Measurements from ENCODE around the gene FARP2.
"Not testable (repeated sequence)": the region's sequence is repeated elsewhere in the genome, so short reads cannot be mapped to it uniquely, and the experiment has no call there.

The FARP2 gene

GRCh38 chr2:241399941-241400922 is 44.1 kb downstream of the FARP2 start:
- Histone ChIP-seq H3K4me1 (ENCODE audit: low read depth, poor library complexity, severe bottlenecking) (no peaks in the 10 kb centered on the region), H3K4me3 (IDR thresholded peaks at IDR 0.05; ENCODE audit: insufficient read depth, low read depth, low read length) (no peak overlapping the region), H2AFZ (ENCODE audit: low read depth) (no peak overlapping the region), H4K20me1 (ENCODE audit: insufficient read depth) (no peaks in the 10 kb centered on the region), H3K79me2 (ENCODE audit: insufficient read depth, low read depth) (0 out of 2 replicates have a peak, but pooled peaks cover 4% of the 10 kb centered on the region), H3K27ac (no peak overlapping the region), H3K9ac (no peak overlapping the region), H3K4me2 (no peak overlapping the region), H3K36me3 (ENCODE audit: insufficient read depth) (no peaks in the 10 kb centered on the region), H3K27me3 (ENCODE audit: insufficient read depth, low read depth) (no peaks in the 10 kb centered on the region)
- TF ChIP-seq, protein P1, sequence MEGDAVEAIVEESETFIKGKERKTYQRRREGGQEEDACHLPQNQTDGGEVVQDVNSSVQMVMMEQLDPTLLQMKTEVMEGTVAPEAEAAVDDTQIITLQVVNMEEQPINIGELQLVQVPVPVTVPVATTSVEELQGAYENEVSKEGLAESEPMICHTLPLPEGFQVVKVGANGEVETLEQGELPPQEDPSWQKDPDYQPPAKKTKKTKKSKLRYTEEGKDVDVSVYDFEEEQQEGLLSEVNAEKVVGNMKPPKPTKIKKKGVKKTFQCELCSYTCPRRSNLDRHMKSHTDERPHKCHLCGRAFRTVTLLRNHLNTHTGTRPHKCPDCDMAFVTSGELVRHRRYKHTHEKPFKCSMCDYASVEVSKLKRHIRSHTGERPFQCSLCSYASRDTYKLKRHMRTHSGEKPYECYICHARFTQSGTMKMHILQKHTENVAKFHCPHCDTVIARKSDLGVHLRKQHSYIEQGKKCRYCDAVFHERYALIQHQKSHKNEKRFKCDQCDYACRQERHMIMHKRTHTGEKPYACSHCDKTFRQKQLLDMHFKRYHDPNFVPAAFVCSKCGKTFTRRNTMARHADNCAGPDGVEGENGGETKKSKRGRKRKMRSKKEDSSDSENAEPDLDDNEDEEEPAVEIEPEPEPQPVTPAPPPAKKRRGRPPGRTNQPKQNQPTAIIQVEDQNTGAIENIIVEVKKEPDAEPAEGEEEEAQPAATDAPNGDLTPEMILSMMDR (conservative IDR thresholded peaks at IDR 0.05; ENCODE audit: low read depth, low read length): no peak

DNA sequence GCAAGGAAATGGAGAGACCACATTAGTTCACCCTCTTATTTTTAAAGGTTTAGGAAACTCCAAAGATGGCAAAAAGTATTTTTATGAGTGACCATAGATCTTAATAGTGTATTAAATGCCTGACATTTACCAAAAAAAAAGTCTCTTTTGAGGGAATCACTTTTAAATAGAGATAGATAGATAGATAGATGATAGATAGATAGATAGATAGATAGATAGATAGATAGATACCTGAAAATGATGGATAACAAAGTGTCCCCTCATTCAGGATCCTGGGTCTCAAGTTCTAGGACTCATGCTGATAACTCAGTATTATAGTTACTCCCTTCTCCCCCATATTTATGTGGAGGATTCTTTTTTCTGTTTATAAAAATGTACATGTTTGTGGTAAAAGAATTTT is 52.8 kb downstream of the FARP2 start:
- Histone ChIP-seq H3K9ac (no peak overlapping the region), H3K27me3 (ENCODE audit: insufficient read depth, low read depth) (no peaks in the 10 kb centered on the region), H3K4me2 (no peak overlapping the region), H3K36me3 (ENCODE audit: insufficient read depth) (no peaks in the 10 kb centered on the region), H3K4me3 (IDR thresholded peaks at IDR 0.05; ENCODE audit: insufficient read depth, low read depth, low read length) (no peak overlapping the region), H3K4me1 (ENCODE audit: low read depth, poor library complexity, severe bottlenecking) (no peaks in the 10 kb centered on the region), H4K20me1 (ENCODE audit: insufficient read depth) (no peaks in the 10 kb centered on the region), H3K27ac (no peak overlapping the region), H3K79me2 (ENCODE audit: insufficient read depth, low read depth) (no peaks in the 10 kb centered on the region), H2AFZ (ENCODE audit: low read depth) (no peak overlapping the region)
- TF ChIP-seq, protein P1 (conservative IDR thresholded peaks at IDR 0.05; ENCODE audit: low read depth, low read length): no peak

GRCh38 chr2:241410739-241411176 is 54.7 kb downstream of the FARP2 start:
- H3K79me2 ChIP-seq (ENCODE audit: insufficient read depth, low read depth): no peaks in the 10 kb centered on the region
- H4K20me1 ChIP-seq (ENCODE audit: insufficient read depth): no peaks in the 10 kb centered on the region
- no peaks in the 10 kb centered on the region for H3K4me1 ChIP-seq (ENCODE audit: low read depth, poor library complexity, severe bottlenecking)
- no peak overlapping the region for H3K9ac ChIP-seq
- TF ChIP-seq, protein P1 (conservative IDR thresholded peaks at IDR 0.05; ENCODE audit: low read depth, low read length): no peak
- H3K4me2 ChIP-seq: no peak overlapping the region
- no peaks in the 10 kb centered on the region for H3K27me3 ChIP-seq (ENCODE audit: insufficient read depth, low read depth)
- no peaks in the 10 kb centered on the region for H3K36me3 ChIP-seq (ENCODE audit: insufficient read depth)
- H3K4me3 ChIP-seq (IDR thresholded peaks at IDR 0.05; ENCODE audit: insufficient read depth, low read depth, low read length): no peak overlapping the region
- H3K27ac ChIP-seq: no peak overlapping the region
- no peak overlapping the region for H2AFZ ChIP-seq (ENCODE audit: low read depth)

DNA sequence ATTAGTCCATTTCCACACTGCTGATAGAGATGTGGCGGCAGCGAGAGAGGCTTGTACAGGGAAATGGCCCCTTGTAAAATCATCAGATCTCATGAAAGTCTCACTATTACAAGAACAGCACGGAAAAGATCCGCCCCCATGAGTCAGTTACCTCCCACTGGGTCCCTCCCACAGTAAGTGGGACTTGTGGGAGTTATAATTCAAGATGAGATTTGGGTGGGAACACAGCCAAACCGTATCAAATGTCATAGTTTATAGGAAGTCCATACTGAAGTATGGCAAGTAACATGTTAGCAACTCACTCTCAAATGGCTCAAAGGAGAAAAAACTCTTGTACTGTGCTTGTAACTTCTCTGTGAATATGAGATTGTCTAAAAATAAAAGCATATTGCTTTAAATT is 56.1 kb downstream of the FARP2 start:
- Histone ChIP-seq H3K9ac (no peak overlapping the region), H3K27me3 (ENCODE audit: insufficient read depth, low read depth) (no peaks in the 10 kb centered on the region), H3K4me3 (IDR thresholded peaks at IDR 0.05; ENCODE audit: insufficient read depth, low read depth, low read length) (no peak overlapping the region), H3K4me1 (ENCODE audit: low read depth, poor library complexity, severe bottlenecking) (no peaks in the 10 kb centered on the region), H3K36me3 (ENCODE audit: insufficient read depth) (no peaks in the 10 kb centered on the region), H3K4me2 (no peak overlapping the region), H3K27ac (no peak overlapping the region), H3K79me2 (ENCODE audit: insufficient read depth, low read depth) (no peaks in the 10 kb centered on the region), H4K20me1 (ENCODE audit: insufficient read depth) (no peaks in the 10 kb centered on the region), H2AFZ (ENCODE audit: low read depth) (no peak overlapping the region)
- TF ChIP-seq, protein P1 (conservative IDR thresholded peaks at IDR 0.05; ENCODE audit: low read depth, low read length): no peak

DNA sequence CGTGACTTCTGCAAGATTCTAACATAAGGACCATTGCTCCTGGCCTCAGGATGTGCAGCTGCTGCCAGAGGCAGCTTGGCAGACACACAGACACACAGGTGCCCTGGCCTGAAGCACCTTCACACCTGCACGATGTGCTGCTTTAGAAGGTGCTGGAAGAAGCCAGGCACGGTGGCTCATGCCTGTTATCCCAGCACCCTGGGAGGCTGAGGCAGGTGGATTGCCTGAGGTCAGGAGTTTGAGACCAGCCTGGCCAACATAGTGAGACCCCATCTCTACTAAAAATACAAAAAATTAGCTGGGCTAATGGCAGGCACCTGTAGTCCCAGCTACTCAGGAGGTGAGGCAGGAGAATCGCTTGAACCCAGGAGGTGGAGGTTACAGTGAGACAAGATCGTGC is 57.4 kb downstream of the FARP2 start:
- H3K4me1 ChIP-seq (ENCODE audit: low read depth, poor library complexity, severe bottlenecking); H3K27ac ChIP-seq; H3K4me2 ChIP-seq; H3K4me3 ChIP-seq (IDR thresholded peaks at IDR 0.05; ENCODE audit: insufficient read depth, low read depth, low read length); H3K27me3 ChIP-seq (ENCODE audit: insufficient read depth, low read depth); H4K20me1 ChIP-seq (ENCODE audit: insufficient read depth); H3K9ac ChIP-seq; H3K79me2 ChIP-seq (ENCODE audit: insufficient read depth, low read depth); H2AFZ ChIP-seq (ENCODE audit: low read depth); H3K36me3 ChIP-seq (ENCODE audit: insufficient read depth): not testable (repeated sequence)
